ENCODE data around the gene DISP2. TPM values are rescaled to one million over a fixed set of nuclear protein-coding genes. Genes with fewer than 3 reads are reported as not detected.

The DISP2 gene
- total RNA-seq, 2 experiments from 2014 or later: 1.5 to 2.0 TPM

DNA sequence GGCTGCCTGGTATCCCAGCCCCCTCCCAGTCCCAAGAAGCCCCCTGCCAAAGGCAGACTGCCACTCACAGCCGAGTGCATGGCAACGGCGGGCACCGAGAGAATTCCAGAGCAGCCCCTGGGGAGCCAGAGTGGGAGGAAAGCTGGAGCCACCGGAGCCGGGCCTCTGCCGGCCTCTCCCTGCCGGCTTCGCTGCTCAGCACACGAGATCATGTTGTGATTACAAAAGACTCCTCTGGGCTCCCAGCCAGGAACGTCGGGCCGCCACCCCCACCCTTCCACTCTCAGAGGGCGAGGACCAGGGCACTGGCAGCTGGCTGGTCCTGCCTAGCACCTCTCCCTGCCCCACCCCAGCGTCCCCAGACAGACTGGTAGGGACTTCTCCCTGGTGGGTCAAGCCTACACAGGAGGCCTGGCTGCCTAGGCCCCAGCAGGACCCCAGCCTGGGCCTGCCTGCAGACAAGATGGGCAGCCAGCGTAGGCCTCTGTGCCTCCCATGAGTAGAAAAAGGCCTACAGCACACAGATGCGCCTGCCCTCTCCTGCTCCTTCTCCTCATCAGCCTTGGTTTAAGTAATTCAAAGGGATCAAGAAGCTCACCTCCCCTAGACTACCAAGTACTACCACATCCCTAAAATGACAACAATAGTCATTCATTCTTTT, 17.1 kb upstream of the DISP2 start, which contains the start of gene CCDC9B:
TSS of gene CCDC9B (minus strand) at position 200 of the 661 bp plus-strand sequence. CDS start at position 80, 120 bp downstream.
- no peak within 1 kb of the TSS for H3K27ac Mint-ChIP-seq
- DNase-seq (no peak), ATAC-seq (ENCODE audit: low read depth) (no peak)
- no peaks in the 10 kb centered on the region for H3K36me3 Mint-ChIP-seq
- POLR2A ChIA-PET: interaction anchor here (1.1 kb wide), 1 partner anchor 34 kb away, joined by 5 read pairs; the partner anchor contains the start of gene PLCB2
- no peak within 1 kb of the TSS for H3K4me3 Mint-ChIP-seq
- no peaks in the 10 kb centered on the region for H3K9me3 Mint-ChIP-seq
- peaks cover 5% of the 10 kb centered on the region for H3K4me1 Mint-ChIP-seq
- no peaks in the 10 kb centered on the region for H3K27me3 Mint-ChIP-seq

- H3K36me3 Mint-ChIP-seq: no peaks in the 10 kb centered on the region
- no peaks in the 10 kb centered on the region for H3K9me3 Mint-ChIP-seq
- no peaks in the 10 kb centered on the region for H3K27me3 Mint-ChIP-seq
- DNase-seq: no peak
- H3K27ac Mint-ChIP-seq: no peak overlapping the region
- ATAC-seq (ENCODE audit: low read depth): no peak
- peaks cover 5% of the 10 kb centered on the region for H3K4me1 Mint-ChIP-seq
- no peak overlapping the region for H3K4me3 Mint-ChIP-seq
- POLR2A ChIA-PET: interaction anchor here (1.5 kb wide), 1 partner anchor 21 kb away, joined by 3 read pairs; no protein-coding TSS in a partner anchor
Measured at GRCh38 chr15:40342416-40343320, 15.4 kb upstream of the DISP2 start.

DNA sequence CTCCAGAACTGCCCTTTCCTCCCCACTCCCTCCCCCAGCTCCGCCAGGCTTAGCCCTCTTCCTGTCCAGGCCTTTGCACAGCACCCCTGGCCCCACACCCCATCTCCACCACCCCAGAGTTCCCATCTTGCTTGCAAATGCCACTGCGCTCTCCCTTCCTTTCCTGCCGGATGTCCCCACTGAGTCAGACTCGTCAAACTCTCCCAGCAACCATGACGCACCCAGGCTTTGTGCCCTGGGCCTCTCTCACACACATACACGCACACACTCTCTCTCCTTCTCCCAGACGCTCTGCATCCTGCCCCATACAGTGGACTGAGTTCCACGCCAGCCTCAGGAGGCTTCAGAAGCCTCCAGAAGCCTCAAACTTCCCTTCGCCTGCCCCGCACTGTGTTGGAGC, 14.5 kb upstream of the DISP2 start:
- H3K4me3 Mint-ChIP-seq: no peak overlapping the region
- H3K27me3 Mint-ChIP-seq: no peaks in the 10 kb centered on the region
- no peak overlapping the region for H3K27ac Mint-ChIP-seq
- no peak for DNase-seq
- H3K9me3 Mint-ChIP-seq: no peaks in the 10 kb centered on the region
- no peaks in the 10 kb centered on the region for H3K36me3 Mint-ChIP-seq
- POLR2A ChIA-PET: interaction anchor here (0.6 to 2.0 kb wide), 3 partner anchors 21 to 78 kb away, joined by 3 to 8 read pairs (median 3); no protein-coding TSS in a partner anchor
- ATAC-seq (ENCODE audit: low read depth): no peak
- H3K4me1 Mint-ChIP-seq: peaks cover 3% of the 10 kb centered on the region

DNA sequence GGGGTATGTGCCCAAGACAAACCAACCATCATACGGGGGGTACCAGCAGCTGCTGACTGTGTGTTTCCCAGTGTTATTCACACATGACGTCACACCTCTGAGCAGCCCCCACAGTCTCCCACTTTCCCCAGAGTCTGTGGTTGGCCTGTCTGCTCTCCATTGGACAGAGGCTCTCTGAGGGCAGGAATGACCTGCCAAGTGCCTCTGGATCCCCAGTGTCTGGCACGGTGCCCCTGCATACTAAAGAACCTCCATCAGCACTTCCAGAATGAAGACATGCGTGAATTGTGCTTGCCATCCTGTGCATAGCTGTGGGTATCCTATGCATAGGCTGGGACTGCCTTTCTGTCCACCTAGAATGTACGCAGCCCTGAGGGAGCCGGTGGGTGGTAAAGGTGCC, 13.8 kb upstream of the DISP2 start:
- Mint-ChIP-seq H3K9me3 (no peaks in the 10 kb centered on the region), H3K4me3 (no peak overlapping the region), H3K36me3 (no peaks in the 10 kb centered on the region), H3K27ac (no peak overlapping the region), H3K27me3 (no peaks in the 10 kb centered on the region), H3K4me1 (peaks cover 3% of the 10 kb centered on the region)
- no peak for ATAC-seq (ENCODE audit: low read depth)
- no peak for DNase-seq
- POLR2A ChIA-PET: interaction anchor here (0.7 to 2.0 kb wide), 3 partner anchors 19 to 78 kb away, joined by 3 to 8 read pairs (median 3); no protein-coding TSS in a partner anchor

GRCh38 chr15:40344631-40345120, 13.3 kb upstream of the DISP2 start:
- Mint-ChIP-seq H3K27ac (no peak overlapping the region), H3K27me3 (no peaks in the 10 kb centered on the region), H3K4me3 (no peak overlapping the region), H3K9me3 (no peaks in the 10 kb centered on the region), H3K4me1 (peaks cover 3% of the 10 kb centered on the region), H3K36me3 (no peaks in the 10 kb centered on the region)
- DNase-seq (peak; percentile 71), ATAC-seq (ENCODE audit: low read depth) (peak; percentile 79)
- POLR2A ChIA-PET: interaction anchor here (0.7 to 2.0 kb wide), 4 partner anchors 16 to 81 kb away, joined by 3 to 8 read pairs (median 3); no protein-coding TSS in a partner anchor

DNA sequence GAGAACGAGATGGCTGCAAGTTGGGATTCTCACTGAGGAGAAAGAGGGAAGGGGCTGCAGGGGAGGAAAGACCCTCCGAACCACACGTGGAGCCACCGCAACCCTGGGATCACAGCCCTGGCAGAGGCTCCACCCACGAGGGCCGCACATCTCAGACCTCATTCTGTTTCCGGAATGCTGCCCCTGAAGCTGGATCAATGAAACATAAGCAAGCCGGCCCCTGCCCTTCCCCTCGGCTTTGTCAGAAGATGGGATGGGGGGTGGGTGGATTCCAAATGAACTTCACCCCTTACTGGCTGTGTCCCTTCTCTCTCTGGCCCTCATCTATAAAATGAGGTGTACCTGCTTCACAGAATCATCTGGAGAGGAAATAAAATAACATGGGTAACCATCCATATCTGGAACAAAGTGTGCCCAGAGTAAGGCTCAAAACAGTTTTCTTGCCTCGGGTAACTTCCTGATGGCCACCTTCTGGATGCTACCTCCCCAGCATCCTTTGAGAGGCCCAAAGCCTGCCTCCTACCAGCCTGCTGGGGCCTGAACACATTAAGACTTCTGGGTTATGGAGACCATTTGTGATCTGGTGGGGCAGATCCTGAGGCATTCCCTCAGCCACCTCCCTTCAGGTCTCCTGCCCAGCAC, 12.7 kb upstream of the DISP2 start:
- no peaks in the 10 kb centered on the region for H3K27me3 Mint-ChIP-seq
- ATAC-seq (ENCODE audit: low read depth): no peak
- H3K27ac Mint-ChIP-seq: no peak overlapping the region

DNA sequence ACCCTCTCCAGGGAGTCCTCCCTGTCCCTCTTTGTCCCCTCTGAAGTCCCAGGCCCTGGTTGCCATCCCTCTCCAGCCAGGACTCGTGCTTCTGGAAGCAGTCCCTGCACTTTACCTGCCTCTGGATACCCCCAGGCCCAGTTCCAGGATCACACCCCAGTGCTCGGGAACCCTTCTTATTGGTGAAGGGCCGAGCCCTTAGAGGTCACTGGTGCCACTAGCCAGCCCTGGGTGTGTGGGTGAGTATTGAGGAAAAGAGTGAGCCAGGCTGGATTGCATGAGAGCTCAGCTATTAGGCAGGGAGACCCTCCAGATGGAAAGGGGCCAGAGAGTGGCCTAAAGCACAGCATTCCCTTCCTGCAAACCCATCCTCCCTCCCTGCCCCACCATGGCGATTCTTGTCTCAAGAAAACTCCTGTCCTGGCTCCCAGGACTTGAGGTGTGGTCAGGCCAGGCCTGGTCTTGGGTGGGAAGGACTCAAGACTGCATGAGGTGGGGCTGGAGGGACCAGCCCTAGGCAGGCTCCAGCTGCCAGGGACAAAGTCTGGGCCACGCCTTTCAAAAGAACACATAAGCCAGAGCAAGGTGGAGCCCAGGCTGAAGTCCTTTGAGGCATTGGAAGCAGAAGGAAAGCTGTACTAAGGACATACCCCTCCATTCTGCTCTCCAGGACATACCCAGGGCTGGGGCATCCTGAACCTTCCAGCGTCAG, 12.0 kb upstream of the DISP2 start:
- ATAC-seq (ENCODE audit: low read depth) (no peak), DNase-seq (no peak)
- POLR2A ChIA-PET: interaction anchor here (0.7 kb wide), 1 partner anchor 31 kb away, joined by 3 read pairs; no protein-coding TSS in a partner anchor
- Mint-ChIP-seq H3K27me3 (no peaks in the 10 kb centered on the region), H3K27ac (no peak overlapping the region), H3K4me1 (peaks cover 3% of the 10 kb centered on the region), H3K9me3 (no peaks in the 10 kb centered on the region), H3K36me3 (no peaks in the 10 kb centered on the region), H3K4me3 (no peak overlapping the region)

More for the DNA sequence above, 12.7 kb upstream of the DISP2 start:
- Mint-ChIP-seq H3K4me3 (no peak overlapping the region), H3K4me1 (peaks cover 3% of the 10 kb centered on the region), H3K36me3 (no peaks in the 10 kb centered on the region), H3K9me3 (no peaks in the 10 kb centered on the region)
- POLR2A ChIA-PET: interaction anchor here (0.7 to 2.0 kb wide), 4 partner anchors 16 to 80 kb away, joined by 3 to 8 read pairs (median 3); no protein-coding TSS in a partner anchor
- DNase-seq: no peak

GRCh38 chr15:40346579-40347558, 11.2 kb upstream of the DISP2 start:
- Mint-ChIP-seq H3K4me3 (no peak overlapping the region), H3K36me3 (no peaks in the 10 kb centered on the region), H3K27me3 (no peaks in the 10 kb centered on the region), H3K27ac (no peak overlapping the region), H3K4me1 (peaks cover 3% of the 10 kb centered on the region), H3K9me3 (no peaks in the 10 kb centered on the region)
- POLR2A ChIA-PET: interaction anchor here (0.7 kb wide), 1 partner anchor 32 kb away, joined by 3 read pairs; no protein-coding TSS in a partner anchor
- ATAC-seq (ENCODE audit: low read depth) (no peak), DNase-seq (no peak)

- POLR2A ChIA-PET: no interaction called here
- no peaks in the 10 kb centered on the region for H3K27me3 Mint-ChIP-seq
- no peaks in the 10 kb centered on the region for H3K9me3 Mint-ChIP-seq
- no peak for DNase-seq
- ATAC-seq (ENCODE audit: low read depth): no peak
- H3K4me3 Mint-ChIP-seq: no peak overlapping the region
- H3K4me1 Mint-ChIP-seq: peaks cover 3% of the 10 kb centered on the region
- no peaks in the 10 kb centered on the region for H3K36me3 Mint-ChIP-seq
- no peak overlapping the region for H3K27ac Mint-ChIP-seq
Measured at GRCh38 chr15:40347559-40348473, 10.2 kb upstream of the DISP2 start.

DNA sequence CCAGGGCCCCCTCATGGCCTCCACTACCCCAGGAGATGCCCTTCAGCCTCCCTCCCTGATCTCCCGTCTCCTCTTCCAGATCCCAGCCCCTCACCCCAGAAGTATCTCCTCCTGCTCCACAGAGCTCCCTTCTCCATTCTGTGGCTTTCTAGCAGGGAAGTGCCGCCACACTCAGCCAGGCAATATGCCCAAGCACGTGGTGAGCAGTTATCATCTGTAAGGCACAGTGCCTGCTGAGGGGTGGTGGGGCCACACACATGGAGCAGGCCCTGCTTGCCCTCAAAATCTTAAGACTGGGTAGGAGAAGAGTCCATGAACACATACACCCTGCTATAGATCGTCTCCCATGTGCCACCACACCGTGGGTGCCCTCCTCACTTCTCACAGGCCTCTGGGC, 9.5 kb upstream of the DISP2 start:
- Mint-ChIP-seq H3K27me3 (peaks cover 3% of the 10 kb centered on the region), H3K36me3 (no peaks in the 10 kb centered on the region), H3K4me1 (peaks cover under 1% of the 10 kb centered on the region), H3K27ac (no peak overlapping the region), H3K9me3 (no peaks in the 10 kb centered on the region), H3K4me3 (no peak overlapping the region)
- DNase-seq: no peak
- ATAC-seq (ENCODE audit: low read depth): no peak
- POLR2A ChIA-PET: no interaction called here

GRCh38 chr15:40349163-40349562, 8.9 kb upstream of the DISP2 start:
- no peaks in the 10 kb centered on the region for H3K36me3 Mint-ChIP-seq
- DNase-seq (no peak), ATAC-seq (ENCODE audit: low read depth) (no peak)

More at GRCh38 chr15:40349163-40349562, 8.9 kb upstream of the DISP2 start:
- Mint-ChIP-seq H3K9me3 (no peaks in the 10 kb centered on the region), H3K4me1 (no peaks in the 10 kb centered on the region), H3K27ac (no peak overlapping the region), H3K27me3 (peaks cover 7% of the 10 kb centered on the region), H3K4me3 (no peak overlapping the region)
- POLR2A ChIA-PET: no interaction called here

All from activated naive CD8-positive, alpha-beta T cell treated with anti-CD3 and anti-CD28 coated beads, Interleukin-2, amount 10 ng/mL, durations not matched to agents 7 days and 5 days (primary cell).